IMR-90 (cell line): ENCODE results near the gene SERPINA1. TPM values are rescaled to one million over a fixed set of nuclear protein-coding genes. Genes with fewer than 3 reads are reported as not detected.

Source experiments
- ATAC-seq: fragments of 200-7000 bp; cut with Tn5 transposase; 2 replicates; pipeline ENCODE4 v1.9.1; 2020; ENCODE audit warnings: low read depth, mild to moderate bottlenecking, moderate library complexity
- BruUV-seq: library from RNA; stranded (reverse); fragments of 400-500 nt; replicated peaks from 2 replicates; lab custom pipeline; 2021; lab: Mats Ljungman, UMichigan
- CTCF ChIA-PET: fragments of 300-600 bp; formaldehyde crosslinking; extraction: SDS; loops from one replicate; lab custom pipeline; 2021; ENCODE audit warnings: antibody characterized with exemption; lab: Yijun Ruan, JAX
- POLR2A ChIA-PET: fragments of 300-600 bp; sonication (Branson Sonifier 250); formaldehyde crosslinking; loops from one replicate; lab custom pipeline; 2022; ENCODE audit warnings: antibody characterized with exemption; ENCODE audit not compliant: unreplicated experiment; lab: Charles Lee
- DNase-seq: peaks from one replicate; pipeline ENCODE4 v3.0.0; 2013
- H2AFZ ChIP-seq: replicated peaks from 2 replicates; pipeline ENCODE3; 2013; ENCODE audit warnings: low read length, mild to moderate bottlenecking; ENCODE audit not compliant: poor library complexity
- H2AK5ac ChIP-seq: 2 replicates; pipeline ENCODE4 v1.6.1; 2013; ENCODE audit warnings: low read depth, low read length, inconsistent platforms
- H2AK9ac ChIP-seq: replicated peaks from 2 replicates; pipeline ENCODE3; 2013; ENCODE audit warnings: mild to moderate bottlenecking, low read depth, low read length, moderate library complexity; ENCODE audit not compliant: poor library complexity
- H2BK120ac ChIP-seq: 2 replicates; pipeline ENCODE4 v1.6.1; 2013; ENCODE audit warnings: low read depth, low read length, inconsistent platforms
- H2BK15ac ChIP-seq: 3 replicates; pipeline ENCODE4 v1.6.1; 2013; ENCODE audit warnings: low read depth, low read length, inconsistent platforms
- H2BK20ac ChIP-seq: 2 replicates; pipeline ENCODE4 v1.6.1; 2013; ENCODE audit warnings: low read depth, mild to moderate bottlenecking, inconsistent platforms, low read length, moderate library complexity
- H2BK5ac ChIP-seq: 2 replicates; pipeline ENCODE4 v1.6.1; 2013; ENCODE audit warnings: mild to moderate bottlenecking, low read depth, low read length, inconsistent platforms; ENCODE audit not compliant: poor library complexity, severe bottlenecking
- H3K14ac ChIP-seq: replicated peaks from 2 replicates; pipeline ENCODE4 v1.6.1; 2013; ENCODE audit warnings: low read depth, low read length, inconsistent platforms
- H3K18ac ChIP-seq: 2 replicates; pipeline ENCODE4 v1.6.1; 2013; ENCODE audit warnings: low read depth, low read length, control low read depth
- H3K23ac ChIP-seq: 2 replicates; pipeline ENCODE4 v1.6.1; 2013; ENCODE audit warnings: low read depth, low read length, inconsistent platforms
- H3K27ac ChIP-seq: 2 replicates; pipeline ENCODE4 v1.5.1; 2013; ENCODE audit warnings: mild to moderate bottlenecking, control low read depth, low read length; ENCODE audit not compliant: insufficient read depth
- H3K27me3 ChIP-seq: 2 replicates; pipeline ENCODE4 v1.6.1; 2013; ENCODE audit warnings: low read length; ENCODE audit not compliant: control insufficient read depth, insufficient read depth
- H3K36me3 ChIP-seq: 2 replicates; pipeline ENCODE4 v1.6.1; 2013; ENCODE audit warnings: low read length, mixed read lengths; ENCODE audit not compliant: control insufficient read depth, insufficient read depth
- H3K4ac ChIP-seq: 2 replicates; pipeline ENCODE4 v1.6.1; 2013; ENCODE audit warnings: low read depth, low read length, inconsistent platforms
- H3K4me1 ChIP-seq: 2 replicates; pipeline ENCODE4 v1.6.1; 2013; ENCODE audit warnings: low read length, mixed read lengths; ENCODE audit not compliant: control insufficient read depth, insufficient read depth
- H3K4me2 ChIP-seq: 2 replicates; pipeline ENCODE4 v1.6.1; 2013; ENCODE audit warnings: low read depth, mild to moderate bottlenecking, control low read depth, low read length, moderate library complexity
- H3K4me3 ChIP-seq: 2 replicates; pipeline ENCODE4 v1.5.1; 2013; ENCODE audit warnings: low read depth, mild to moderate bottlenecking, control low read depth, low read length, moderate library complexity; ENCODE audit not compliant: insufficient read depth
- H3K56ac ChIP-seq: 2 replicates; pipeline ENCODE4 v1.6.1; 2013; ENCODE audit warnings: low read length, inconsistent platforms; ENCODE audit not compliant: insufficient read depth; ENCODE audit errors: extremely low read depth
- H3K79me1 ChIP-seq, 2 experiments: 2 replicates each; pipeline ENCODE4 v1.6.1; 2013; ENCODE audit warnings: low read length in 2 of 2, inconsistent platforms in 1 of 2, low read depth in 1 of 2
- H3K9ac ChIP-seq: 2 replicates; pipeline ENCODE4 v1.6.1; 2013; ENCODE audit warnings: low read depth, low read length, control low read depth
- H3K9me1 ChIP-seq: 2 replicates; pipeline ENCODE4 v1.6.1; 2013; ENCODE audit warnings: low read length, inconsistent platforms; ENCODE audit not compliant: insufficient read depth
- H3K9me3 ChIP-seq: 2 replicates; pipeline ENCODE4 v1.6.1; 2013; ENCODE audit warnings: low read length; ENCODE audit not compliant: control insufficient read depth, insufficient read depth
- H4K20me1 ChIP-seq: 2 replicates; pipeline ENCODE4 v1.6.1; 2013; ENCODE audit warnings: low read length, inconsistent platforms; ENCODE audit not compliant: insufficient read depth
- H4K5ac ChIP-seq: 2 replicates; pipeline ENCODE4 v1.6.1; 2013; ENCODE audit warnings: mild to moderate bottlenecking, low read depth, low read length, control low read depth
- H4K8ac ChIP-seq, 2 experiments: 2 replicates each; pipeline ENCODE4 v1.6.1; 2013; ENCODE audit warnings: low read depth in 2 of 2, low read length in 2 of 2, control low read depth in 1 of 2, inconsistent platforms in 1 of 2
- H4K91ac ChIP-seq: 2 replicates; pipeline ENCODE4 v1.6.1; 2013; ENCODE audit warnings: low read depth, low read length, inconsistent platforms; ENCODE audit not compliant: insufficient read depth
- BHLHE40 ChIP-seq: fragments of 150-350 bp; IDR thresholded peaks from 2 replicates; pipeline ENCODE4 v1.6.1; 2016; ENCODE audit warnings: mild to moderate bottlenecking, low read depth, low read length
- CEBPB ChIP-seq: IDR thresholded peaks from 2 replicates; pipeline ENCODE4 v1.6.1; 2012; ENCODE audit warnings: low read depth, low read length, improper control_type of control experiment
- CHD1 ChIP-seq: IDR thresholded peaks from 2 replicates; pipeline ENCODE4 v1.6.1; 2012; ENCODE audit warnings: low read depth, low read length, improper control_type of control experiment
- ELK1 ChIP-seq: fragments of 150-350 bp; IDR thresholded peaks from 2 replicates; pipeline ENCODE4 v1.6.1; 2016; ENCODE audit warnings: low read depth, mild to moderate bottlenecking, low read length, moderate library complexity, borderline replicate concordance
- FOS ChIP-seq: fragments of 150-350 bp; IDR thresholded peaks from 2 replicates; pipeline ENCODE4 v1.6.1; 2016; ENCODE audit warnings: low read depth, low read length
- MAFK ChIP-seq: IDR thresholded peaks from 2 replicates; pipeline ENCODE4 v1.6.1; 2012; ENCODE audit warnings: low read depth, low read length, improper control_type of control experiment
- MAZ ChIP-seq: IDR thresholded peaks from 2 replicates; pipeline ENCODE4 v1.6.1; 2012; ENCODE audit warnings: low read depth, mild to moderate bottlenecking, low read length, improper control_type of control experiment, moderate library complexity, borderline replicate concordance
- MXI1 ChIP-seq: IDR thresholded peaks from 2 replicates; pipeline ENCODE4 v1.6.1; 2012; ENCODE audit warnings: low read depth, mild to moderate bottlenecking, low read length, moderate library complexity, borderline replicate concordance
- NFE2L2 ChIP-seq: fragments of 150-350 bp; IDR thresholded peaks from 2 replicates; pipeline ENCODE4 v1.6.1; 2016; ENCODE audit warnings: low read depth, mild to moderate bottlenecking, low read length
- POLR2A ChIP-seq: IDR thresholded peaks from 2 replicates; pipeline ENCODE4 v1.6.1; 2012; ENCODE audit warnings: mild to moderate bottlenecking, low read depth, low read length
- RAD21 ChIP-seq: IDR thresholded peaks from 2 replicates; pipeline ENCODE4 v1.6.1; 2012; ENCODE audit warnings: low read length, improper control_type of control experiment
- RCOR1 ChIP-seq: IDR thresholded peaks from 2 replicates; pipeline ENCODE4 v1.6.1; 2012; ENCODE audit warnings: mild to moderate bottlenecking, low read length, improper control_type of control experiment; ENCODE audit not compliant: insufficient replicate concordance
- RFX5 ChIP-seq: IDR thresholded peaks from 2 replicates; pipeline ENCODE4 v1.8.0; 2012; ENCODE audit warnings: low read depth, mild to moderate bottlenecking, low read length, moderate library complexity
- SMC3 ChIP-seq: fragments of 150-350 bp; IDR thresholded peaks from 2 replicates; pipeline ENCODE4 v1.6.1; 2016; ENCODE audit warnings: low read depth, mild to moderate bottlenecking, antibody characterized with exemption, low read length, moderate library complexity
- WGBS, 2 experiments: methylation state at CpG; one replicate each; pipeline versions ENCODE4 v1.1.5 to v1.1.7; 2013; ENCODE audit warnings: missing lambda C conversion rate in 2 of 2; ENCODE audit not compliant: insufficient read length in 1 of 2; ENCODE audit errors: extremely low coverage in 2 of 2; 5-methylcytosine and 5-hydroxymethylcytosine counted together
- dilution Hi-C: fragments of 300-500 bp; cut with HindIII; formaldehyde crosslinking; loops from one replicate; pipeline ENCODE4 v1.14.3; 2018; ENCODE audit warnings: low sequenced_read_pairs; ENCODE audit not compliant: unreplicated experiment
- in situ Hi-C: fragments of 300-500 bp; cut with MboI; formaldehyde crosslinking; loops from 3 replicates; pipeline ENCODE4 v1.14.3; 2019; ENCODE audit warnings: low sequenced_read_pairs, inconsistent platforms, mixed read lengths
- intact Hi-C: fragments of 100-400 bp; cut with micrococcal nuclease; formaldehyde crosslinking; loops from 2 replicates; pipeline ENCODE4 v1.10.0; 2022
- polyA plus RNA-seq, 3 experiments: library from polyadenylated mRNA; depleted of rRNA; stranded (reverse); fragments of >200 nt; gene quantifications; 2 replicates each; pipeline ENCODE4 v1.2.3, GENCODE V29; 2012; ENCODE audit warnings: low replicate concordance in 1 of 3
- total RNA-seq: library from RNA; depleted of rRNA; stranded (reverse); fragments of >200 nt; gene quantifications from 2 replicates; pipeline ENCODE4 v1.2.3, GENCODE V29; 2012
- TF ChIP-seq, protein P1 (sequence below): conservative IDR thresholded peaks from 2 replicates; pipeline ENCODE4 v1.5.1; 2012; ENCODE audit warnings: mild to moderate bottlenecking, low read depth, low read length, improper control_type of control experiment
- TF ChIP-seq, protein P2 (sequence below): fragments of 150-350 bp; IDR thresholded peaks from 2 replicates; pipeline ENCODE4 v1.6.1; 2017; ENCODE audit warnings: mild to moderate bottlenecking, antibody characterized with exemption, low read length, low read depth

The SERPINA1 gene
- total and polyA plus RNA-seq, 2 of the 4 experiments (the other 2 are of a cell fraction): 0.54 to 1.2 TPM

GRCh38 chr14:94421316-94421715 lies 32.9 kb upstream of the SERPINA1 start:
- Histone ChIP-seq H2BK20ac (no peak overlapping the region), H2BK15ac (no peak overlapping the region), H2BK5ac (no peak overlapping the region), H3K36me3 (no peaks in the 10 kb centered on the region), H4K5ac (no peak overlapping the region), H3K27me3 (peaks cover 4% of the 10 kb centered on the region), H3K4me1 (no peaks in the 10 kb centered on the region), H3K4me3 (no peak overlapping the region), H2AK9ac (no peak overlapping the region), H3K9me3 (no peaks in the 10 kb centered on the region), H3K4me2 (no peak overlapping the region), H2AFZ (no peak overlapping the region), H3K9ac (no peak overlapping the region), H3K23ac (no peak overlapping the region), H2AK5ac (no peak overlapping the region), H3K27ac (no peak overlapping the region), H4K91ac (no peak overlapping the region), H3K18ac (no peak overlapping the region), H3K9me1 (no peaks in the 10 kb centered on the region), H3K56ac (no peak overlapping the region), H3K4ac (no peak overlapping the region), H3K14ac (no peak overlapping the region), H4K8ac (no peak overlapping the region), H2BK120ac (no peak overlapping the region), H3K79me1 (no peaks in the 10 kb centered on the region), H4K20me1 (no peaks in the 10 kb centered on the region)
- BruUV-seq: no TSS peak
- no peak for ATAC-seq
- ChIA-PET POLR2A (no interaction called here), CTCF (no interaction called here)
- dilution Hi-C loops (no loop called here), in situ Hi-C loops (no loop called here), intact Hi-C loops (loop anchor here (10.0 kb wide), 1 partner anchor 1573 kb away; no protein-coding TSS in a partner anchor)
- no peak for DNase-seq
- WGBS, 2 experiments: 20% methylated on average over 1 of the region's 2 CpGs; no CpG with 5 or more reads in 1 of the 2 experiments
- no peak for TF ChIP-seq MXI1
- TF ChIP-seq NFE2L2: no peak
- no peak for TF ChIP-seq CHD1
- TF ChIP-seq MAZ: no peak
- no peak for TF ChIP-seq RCOR1
- no peak for TF ChIP-seq BHLHE40
- TF ChIP-seq MAFK: no peak
- TF ChIP-seq, protein P1, sequence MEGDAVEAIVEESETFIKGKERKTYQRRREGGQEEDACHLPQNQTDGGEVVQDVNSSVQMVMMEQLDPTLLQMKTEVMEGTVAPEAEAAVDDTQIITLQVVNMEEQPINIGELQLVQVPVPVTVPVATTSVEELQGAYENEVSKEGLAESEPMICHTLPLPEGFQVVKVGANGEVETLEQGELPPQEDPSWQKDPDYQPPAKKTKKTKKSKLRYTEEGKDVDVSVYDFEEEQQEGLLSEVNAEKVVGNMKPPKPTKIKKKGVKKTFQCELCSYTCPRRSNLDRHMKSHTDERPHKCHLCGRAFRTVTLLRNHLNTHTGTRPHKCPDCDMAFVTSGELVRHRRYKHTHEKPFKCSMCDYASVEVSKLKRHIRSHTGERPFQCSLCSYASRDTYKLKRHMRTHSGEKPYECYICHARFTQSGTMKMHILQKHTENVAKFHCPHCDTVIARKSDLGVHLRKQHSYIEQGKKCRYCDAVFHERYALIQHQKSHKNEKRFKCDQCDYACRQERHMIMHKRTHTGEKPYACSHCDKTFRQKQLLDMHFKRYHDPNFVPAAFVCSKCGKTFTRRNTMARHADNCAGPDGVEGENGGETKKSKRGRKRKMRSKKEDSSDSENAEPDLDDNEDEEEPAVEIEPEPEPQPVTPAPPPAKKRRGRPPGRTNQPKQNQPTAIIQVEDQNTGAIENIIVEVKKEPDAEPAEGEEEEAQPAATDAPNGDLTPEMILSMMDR: no peak
- no peak for TF ChIP-seq SMC3
- TF ChIP-seq FOS: no peak
- no peak for TF ChIP-seq ELK1
- no peak for TF ChIP-seq POLR2A
- no peak for TF ChIP-seq RFX5
- no peak for TF ChIP-seq RAD21
- no peak for TF ChIP-seq CEBPB
- TF ChIP-seq, protein P2, sequence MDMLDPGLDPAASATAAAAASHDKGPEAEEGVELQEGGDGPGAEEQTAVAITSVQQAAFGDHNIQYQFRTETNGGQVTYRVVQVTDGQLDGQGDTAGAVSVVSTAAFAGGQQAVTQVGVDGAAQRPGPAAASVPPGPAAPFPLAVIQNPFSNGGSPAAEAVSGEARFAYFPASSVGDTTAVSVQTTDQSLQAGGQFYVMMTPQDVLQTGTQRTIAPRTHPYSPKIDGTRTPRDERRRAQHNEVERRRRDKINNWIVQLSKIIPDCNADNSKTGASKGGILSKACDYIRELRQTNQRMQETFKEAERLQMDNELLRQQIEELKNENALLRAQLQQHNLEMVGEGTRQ: no peak
